Cortex of kidney (tissue), 1 donor: ENCODE measurements around the gene TNFAIP8.

ENCODE experiments used
- DNase-seq: peaks from one replicate; lab custom pipeline; 2025; lab: John Stamatoyannopoulos, UW

The TNFAIP8 gene

GRCh38 chr5:119328753-119329602 lies 26.8 kb upstream of the TNFAIP8 start:
- no peak for DNase-seq

- no peak for DNase-seq
Observed at GRCh38 chr5:119329666-119330065, 26.2 kb upstream of the TNFAIP8 start.

GRCh38 chr5:119330367-119331183 lies 25.2 kb upstream of the TNFAIP8 start:
- no peak for DNase-seq

GRCh38 chr5:119331566-119332095 lies 24.2 kb upstream of the TNFAIP8 start:
- DNase-seq, result no peak

GRCh38 chr5:119332208-119332607 lies 23.6 kb upstream of the TNFAIP8 start:
- no peak for DNase-seq

- DNase-seq, result no peak
Observed at GRCh38 chr5:119332978-119333401, 22.8 kb upstream of the TNFAIP8 start.

GRCh38 chr5:119333421-119333851 lies 22.4 kb upstream of the TNFAIP8 start:
- DNase-seq, result no peak

GRCh38 chr5:119335261-119335677 lies 20.6 kb upstream of the TNFAIP8 start:
- no peak for DNase-seq

- no peak for DNase-seq
Observed at GRCh38 chr5:119336262-119336661, 19.6 kb upstream of the TNFAIP8 start.

- no peak for DNase-seq
Observed at GRCh38 chr5:119336845-119337580, 18.8 kb upstream of the TNFAIP8 start.

- DNase-seq, result no peak
Observed at GRCh38 chr5:119338326-119338946, 17.4 kb upstream of the TNFAIP8 start.

- DNase-seq, result no peak
Observed at GRCh38 chr5:119339344-119339743, 16.5 kb upstream of the TNFAIP8 start.

GRCh38 chr5:119339965-119340364 lies 15.9 kb upstream of the TNFAIP8 start:
- DNase-seq, result no peak

- no peak for DNase-seq
Observed at GRCh38 chr5:119340597-119341218, 15.1 kb upstream of the TNFAIP8 start.

- DNase-seq, result no peak
Observed at GRCh38 chr5:119341452-119342349, 14.1 kb upstream of the TNFAIP8 start.

- DNase-seq, result no peak
Observed at GRCh38 chr5:119342406-119342805, 13.4 kb upstream of the TNFAIP8 start.

- DNase-seq, result no peak
Observed at GRCh38 chr5:119343052-119343451, 12.8 kb upstream of the TNFAIP8 start.

GRCh38 chr5:119343766-119344165 lies 12.1 kb upstream of the TNFAIP8 start:
- DNase-seq, result no peak

GRCh38 chr5:119344231-119344630 lies 11.6 kb upstream of the TNFAIP8 start:
- DNase-seq, result no peak

GRCh38 chr5:119345861-119346260 lies 10.0 kb upstream of the TNFAIP8 start:
- no peak for DNase-seq
